ENCODE measurements around the gene ENTPD7.
A peak's percentile ranks its signal among the peaks of the same experiment; 100 is the strongest.

The ENTPD7 gene

DNA sequence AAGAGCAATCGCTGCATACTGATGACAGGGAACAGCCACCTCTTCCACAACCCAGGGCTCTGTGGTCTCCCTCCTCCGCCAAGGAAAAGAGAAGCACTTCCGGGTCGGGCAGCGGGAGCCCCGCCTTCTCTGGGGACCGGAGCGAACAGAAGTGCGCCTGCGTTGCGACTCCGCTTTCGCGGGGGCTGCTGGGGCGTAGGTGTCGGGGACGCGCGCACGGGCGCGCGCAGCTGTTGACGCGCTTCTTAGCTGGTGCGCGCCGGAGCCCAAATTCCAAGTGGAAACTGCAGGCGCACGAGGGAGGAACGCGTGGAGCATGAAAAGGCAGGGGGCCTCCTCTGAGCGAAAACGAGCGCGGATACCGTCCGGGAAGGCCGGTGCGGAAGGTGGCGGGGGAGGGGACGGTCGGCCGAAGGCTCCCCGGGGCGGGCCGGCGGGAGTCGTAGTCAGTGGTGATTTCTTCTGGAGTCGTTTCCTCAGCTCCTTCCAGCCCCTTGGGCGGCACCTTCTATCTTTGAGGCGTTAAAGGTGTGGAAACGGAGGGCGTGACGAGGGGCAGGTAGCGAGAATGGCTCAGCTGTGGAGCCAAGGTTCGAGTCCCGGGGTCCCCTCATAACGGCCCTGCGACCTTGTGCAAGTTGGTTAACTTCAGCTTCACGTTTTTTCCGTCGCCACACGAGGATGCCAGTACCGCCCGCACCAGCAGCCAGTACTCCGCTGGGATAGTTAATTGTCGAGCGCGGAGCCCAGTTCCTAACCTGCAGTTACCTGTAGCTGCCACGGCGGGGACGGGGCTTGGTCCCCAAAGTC is 72.9 kb downstream of the ENTPD7 start, which contains the start of the genes COX15 and CUTC (continued):
- TF ChIP-seq ZSCAN30 (tag by site-specific recombination; IDR thresholded peaks at IDR 0.05) (no peak; the same call in 1 of the 2 replicates), ZNF677 (tag by site-specific recombination; IDR thresholded peaks at IDR 0.05) (no peak), ZNF48 (tag by site-specific recombination; IDR thresholded peaks at IDR 0.05) (no peak), ZNF23 (tag by site-specific recombination; IDR thresholded peaks at IDR 0.05; ENCODE audit: borderline replicate concordance) (no peak), ZNF768 (tag by site-specific recombination; IDR thresholded peaks at IDR 0.05) (no peak), ZNF514 (tag by site-specific recombination; IDR thresholded peaks at IDR 0.05) (no peak), ZNF214 (tag by site-specific recombination; IDR thresholded peaks at IDR 0.05; ENCODE audit: borderline replicate concordance) (no peak), ZNF621 (tag by site-specific recombination; IDR thresholded peaks at IDR 0.05) (no peak), ZNF830 (tag by site-specific recombination; IDR thresholded peaks at IDR 0.05; ENCODE audit: low read depth) (no peak), ZBTB1 (tag by site-specific recombination; IDR thresholded peaks at IDR 0.05) (no peak), ZNF266 (tag by site-specific recombination; IDR thresholded peaks at IDR 0.05; ENCODE audit: low read depth) (no peak), ZNF221 (tag by site-specific recombination; IDR thresholded peaks at IDR 0.05; ENCODE audit: borderline replicate concordance) (no peak), ZNF175 (tag by site-specific recombination; IDR thresholded peaks at IDR 0.05) (no peak), KLF10 (tag by site-specific recombination; IDR thresholded peaks at IDR 0.05) (no peak), ZNF248 (tag by site-specific recombination; IDR thresholded peaks at IDR 0.05) (no peak), ZBTB20 (tag by site-specific recombination; IDR thresholded peaks at IDR 0.05) (peak; percentile 92), ZNF157 (tag by site-specific recombination; IDR thresholded peaks at IDR 0.05) (no peak), ZNF544 (tag by site-specific recombination; IDR thresholded peaks at IDR 0.05) (no peak), ZBTB48 (tag by site-specific recombination; IDR thresholded peaks at IDR 0.05) (peak; percentile 61; the same call in 1 of the 2 replicates), BCL11A (tag by site-specific recombination; IDR thresholded peaks at IDR 0.05; ENCODE audit: low read depth) (no peak), TCF7L2 (IDR thresholded peaks at IDR 0.05; ENCODE audit: borderline replicate concordance, low read depth, low read length) (no peak), ZNF837 (tag by site-specific recombination; IDR thresholded peaks at IDR 0.05) (no peak), GFI1B (tag by site-specific recombination; IDR thresholded peaks at IDR 0.05) (0 out of 2 replicates have a peak, but pooled peaks have one; percentile 20), HOXD13 (CRISPR knock-in tag; IDR thresholded peaks at IDR 0.05; ENCODE audit: borderline replicate concordance) (no peak), SCRT1 (tag by site-specific recombination; IDR thresholded peaks at IDR 0.05; ENCODE audit: borderline replicate concordance) (0 out of 2 replicates have a peak, but pooled peaks have one; percentile 17), ZNF510 (tag by site-specific recombination; IDR thresholded peaks at IDR 0.05; ENCODE audit: insufficient replicate concordance) (no peak)
- TF ChIP-seq, protein P1, sequence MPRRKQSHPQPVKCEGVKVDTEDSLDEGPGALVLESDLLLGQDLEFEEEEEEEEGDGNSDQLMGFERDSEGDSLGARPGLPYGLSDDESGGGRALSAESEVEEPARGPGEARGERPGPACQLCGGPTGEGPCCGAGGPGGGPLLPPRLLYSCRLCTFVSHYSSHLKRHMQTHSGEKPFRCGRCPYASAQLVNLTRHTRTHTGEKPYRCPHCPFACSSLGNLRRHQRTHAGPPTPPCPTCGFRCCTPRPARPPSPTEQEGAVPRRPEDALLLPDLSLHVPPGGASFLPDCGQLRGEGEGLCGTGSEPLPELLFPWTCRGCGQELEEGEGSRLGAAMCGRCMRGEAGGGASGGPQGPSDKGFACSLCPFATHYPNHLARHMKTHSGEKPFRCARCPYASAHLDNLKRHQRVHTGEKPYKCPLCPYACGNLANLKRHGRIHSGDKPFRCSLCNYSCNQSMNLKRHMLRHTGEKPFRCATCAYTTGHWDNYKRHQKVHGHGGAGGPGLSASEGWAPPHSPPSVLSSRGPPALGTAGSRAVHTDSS (tag by site-specific recombination; IDR thresholded peaks at IDR 0.05), result no peak
- TF ChIP-seq, protein P2, sequence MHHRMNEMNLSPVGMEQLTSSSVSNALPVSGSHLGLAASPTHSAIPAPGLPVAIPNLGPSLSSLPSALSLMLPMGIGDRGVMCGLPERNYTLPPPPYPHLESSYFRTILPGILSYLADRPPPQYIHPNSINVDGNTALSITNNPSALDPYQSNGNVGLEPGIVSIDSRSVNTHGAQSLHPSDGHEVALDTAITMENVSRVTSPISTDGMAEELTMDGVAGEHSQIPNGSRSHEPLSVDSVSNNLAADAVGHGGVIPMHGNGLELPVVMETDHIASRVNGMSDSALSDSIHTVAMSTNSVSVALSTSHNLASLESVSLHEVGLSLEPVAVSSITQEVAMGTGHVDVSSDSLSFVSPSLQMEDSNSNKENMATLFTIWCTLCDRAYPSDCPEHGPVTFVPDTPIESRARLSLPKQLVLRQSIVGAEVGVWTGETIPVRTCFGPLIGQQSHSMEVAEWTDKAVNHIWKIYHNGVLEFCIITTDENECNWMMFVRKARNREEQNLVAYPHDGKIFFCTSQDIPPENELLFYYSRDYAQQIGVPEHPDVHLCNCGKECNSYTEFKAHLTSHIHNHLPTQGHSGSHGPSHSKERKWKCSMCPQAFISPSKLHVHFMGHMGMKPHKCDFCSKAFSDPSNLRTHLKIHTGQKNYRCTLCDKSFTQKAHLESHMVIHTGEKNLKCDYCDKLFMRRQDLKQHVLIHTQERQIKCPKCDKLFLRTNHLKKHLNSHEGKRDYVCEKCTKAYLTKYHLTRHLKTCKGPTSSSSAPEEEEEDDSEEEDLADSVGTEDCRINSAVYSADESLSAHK (tag by site-specific recombination; IDR thresholded peaks at IDR 0.05), result no peak
- TF ChIP-seq, protein P3, sequence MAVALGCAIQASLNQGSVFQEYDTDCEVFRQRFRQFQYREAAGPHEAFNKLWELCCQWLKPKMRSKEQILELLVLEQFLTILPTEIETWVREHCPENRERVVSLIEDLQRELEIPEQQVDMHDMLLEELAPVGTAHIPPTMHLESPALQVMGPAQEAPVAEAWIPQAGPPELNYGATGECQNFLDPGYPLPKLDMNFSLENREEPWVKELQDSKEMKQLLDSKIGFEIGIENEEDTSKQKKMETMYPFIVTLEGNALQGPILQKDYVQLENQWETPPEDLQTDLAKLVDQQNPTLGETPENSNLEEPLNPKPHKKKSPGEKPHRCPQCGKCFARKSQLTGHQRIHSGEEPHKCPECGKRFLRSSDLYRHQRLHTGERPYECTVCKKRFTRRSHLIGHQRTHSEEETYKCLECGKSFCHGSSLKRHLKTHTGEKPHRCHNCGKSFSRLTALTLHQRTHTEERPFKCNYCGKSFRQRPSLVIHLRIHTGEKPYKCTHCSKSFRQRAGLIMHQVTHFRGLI (tag by site-specific recombination; IDR thresholded peaks at IDR 0.05), result peak; percentile 62; the same call in 1 of the 2 replicates

Measured in HEK293 (cell line).